ENCODE measurements around the gene ASZ1.

The ASZ1 gene

GRCh38 chr7:117332031-117332430 lies 95.3 kb downstream of the ASZ1 start:
- no peak overlapping the region for H3K4me3 ChIP-seq (ENCODE audit: insufficient read depth in 1 of 2, low read depth in 1 of 2, low read length in 2 of 2)
- H4K91ac ChIP-seq (ENCODE audit: low read length), result no peak overlapping the region
- H3K79me1 ChIP-seq (replicated peaks; ENCODE audit: low read length, poor library complexity, severe bottlenecking), result no peaks in the 10 kb centered on the region
- no peak overlapping the region for H2BK12ac ChIP-seq (ENCODE audit: low read length in 2 of 2)
- no peak overlapping the region for H3K9ac ChIP-seq (ENCODE audit: low read length)
- no peak for DNase-seq
- no peak overlapping the region for H2BK120ac ChIP-seq (ENCODE audit: low read depth, low read length)
- no peak overlapping the region for H3K4ac ChIP-seq (ENCODE audit: low read depth in 1 of 2, low read length in 2 of 2)
- no peaks in the 10 kb centered on the region for H3K4me1 ChIP-seq (ENCODE audit: control insufficient read depth, insufficient read depth, low read depth, low read length)
- H3K36me3 ChIP-seq (ENCODE audit: control insufficient read depth in 1 of 2, insufficient read depth in 2 of 2, low read depth in 1 of 2, low read length in 2 of 2), result no peaks in the 10 kb centered on the region
- no peak overlapping the region for H4K8ac ChIP-seq (ENCODE audit: low read length)
- no peak overlapping the region for H3K27ac ChIP-seq (ENCODE audit: low read length, poor library complexity, severe bottlenecking)
- H3K18ac ChIP-seq (ENCODE audit: low read depth in 1 of 2, low read length in 2 of 2), result no peak overlapping the region
- no peak overlapping the region for H2BK5ac ChIP-seq (ENCODE audit: low read depth, low read length, poor library complexity, severe bottlenecking)
- no peak overlapping the region for H2AFZ ChIP-seq (ENCODE audit: low read depth, low read length)
- no peak overlapping the region for H2BK15ac ChIP-seq (ENCODE audit: low read depth, poor library complexity, severe bottlenecking)
- no peak overlapping the region for H2AK5ac ChIP-seq (ENCODE audit: low read length, severe bottlenecking)
- H3K4me2 ChIP-seq (ENCODE audit: low read length, poor library complexity, severe bottlenecking), result no peak overlapping the region
- H3K23ac ChIP-seq (ENCODE audit: low read length in 2 of 2), result no peak overlapping the region
- no peak overlapping the region for H3K14ac ChIP-seq (ENCODE audit: low read length in 2 of 2)
- peaks cover 43% of the 10 kb centered on the region for H3K9me3 ChIP-seq (ENCODE audit: control insufficient read depth, low read length)
- H3K27me3 ChIP-seq (ENCODE audit: control insufficient read depth in 1 of 2, insufficient read depth in 1 of 2, low read length in 2 of 2), result no peaks in the 10 kb centered on the region

DNA sequence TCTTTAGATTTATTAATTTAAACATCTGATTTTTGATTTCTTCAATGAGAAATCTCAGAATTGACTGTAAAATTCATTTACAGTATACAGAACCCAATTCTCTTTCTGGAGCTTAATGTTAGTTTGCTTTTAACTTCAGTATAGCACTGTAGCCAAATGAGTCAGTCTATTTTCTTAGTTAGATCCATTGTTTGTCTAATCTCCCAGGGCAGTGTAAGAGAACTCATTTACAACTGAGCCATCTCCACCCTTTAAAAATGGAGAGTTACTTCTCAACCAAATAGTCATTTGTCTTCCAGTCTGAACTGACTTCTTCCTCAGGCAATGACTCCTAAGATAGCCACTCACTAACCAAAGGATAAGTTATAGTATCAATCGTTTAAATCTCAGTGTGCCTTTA lies 101.5 kb downstream of the ASZ1 start:
- Histone ChIP-seq H3K79me1 (replicated peaks; ENCODE audit: low read length, poor library complexity, severe bottlenecking) (no peaks in the 10 kb centered on the region), H3K4ac (ENCODE audit: low read depth in 1 of 2, low read length in 2 of 2) (no peak overlapping the region), H2BK15ac (ENCODE audit: low read depth, poor library complexity, severe bottlenecking) (no peak overlapping the region), H3K27ac (ENCODE audit: low read length, poor library complexity, severe bottlenecking) (peak overlapping the region; percentile 20), H3K4me3 (ENCODE audit: insufficient read depth in 1 of 2, low read depth in 1 of 2, low read length in 2 of 2) (no peak overlapping the region), H2BK12ac (ENCODE audit: low read length in 2 of 2) (no peak overlapping the region), H2AFZ (ENCODE audit: low read depth, low read length) (no peak overlapping the region), H2AK5ac (ENCODE audit: low read length, severe bottlenecking) (no peak overlapping the region), H3K4me1 (ENCODE audit: control insufficient read depth, insufficient read depth, low read depth, low read length) (peaks cover 22% of the 10 kb centered on the region), H2BK120ac (ENCODE audit: low read depth, low read length) (no peak overlapping the region), H3K18ac (ENCODE audit: low read depth in 1 of 2, low read length in 2 of 2) (no peak overlapping the region), H3K9ac (ENCODE audit: low read length) (no peak overlapping the region), H3K14ac (ENCODE audit: low read length in 2 of 2) (no peak overlapping the region), H3K36me3 (ENCODE audit: control insufficient read depth in 1 of 2, insufficient read depth in 2 of 2, low read depth in 1 of 2, low read length in 2 of 2) (no peaks in the 10 kb centered on the region), H3K27me3 (ENCODE audit: control insufficient read depth in 1 of 2, insufficient read depth in 1 of 2, low read length in 2 of 2) (peaks cover 16 to 21% of the 10 kb centered on the region in 2 experiments), H4K8ac (ENCODE audit: low read length) (no peak overlapping the region), H2BK5ac (ENCODE audit: low read depth, low read length, poor library complexity, severe bottlenecking) (no peak overlapping the region), H4K91ac (ENCODE audit: low read length) (no peak overlapping the region), H3K4me2 (ENCODE audit: low read length, poor library complexity, severe bottlenecking) (no peak overlapping the region), H3K9me3 (ENCODE audit: control insufficient read depth, low read length) (peaks cover 31% of the 10 kb centered on the region), H3K23ac (ENCODE audit: low read length in 2 of 2) (no peak overlapping the region)
- 100% methylated on average over 1 of the region's 1 CpG for WGBS
- no peak for DNase-seq

DNA sequence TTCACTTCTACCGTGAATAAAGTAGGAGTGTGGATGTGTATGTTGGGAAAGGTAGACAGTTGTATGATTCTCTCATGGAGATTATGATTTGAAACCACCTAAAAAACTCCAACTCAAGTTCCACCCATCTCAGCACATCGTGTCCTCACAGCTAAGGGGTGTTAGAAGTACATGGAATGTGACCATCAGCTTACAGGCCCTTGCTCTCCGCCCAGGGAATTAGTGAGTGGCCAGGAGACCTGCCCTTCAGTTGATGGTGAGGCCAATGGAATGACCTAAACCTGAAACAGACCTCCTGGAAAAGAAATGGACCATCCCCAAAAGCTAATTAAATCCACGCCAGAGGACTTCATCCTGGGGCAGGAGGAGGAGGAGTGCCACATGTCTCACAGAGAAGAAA lies 102.3 kb downstream of the ASZ1 start:
- no peak overlapping the region for H3K18ac ChIP-seq (ENCODE audit: low read depth in 1 of 2, low read length in 2 of 2)
- H3K4me1 ChIP-seq (ENCODE audit: control insufficient read depth, insufficient read depth, low read depth, low read length), result peaks cover 22% of the 10 kb centered on the region
- H2BK120ac ChIP-seq (ENCODE audit: low read depth, low read length), result no peak overlapping the region
- no peak overlapping the region for H2AK5ac ChIP-seq (ENCODE audit: low read length, severe bottlenecking)
- no peak overlapping the region for H4K91ac ChIP-seq (ENCODE audit: low read length)
- H3K4me2 ChIP-seq (ENCODE audit: low read length, poor library complexity, severe bottlenecking), result peak overlapping the region; percentile 91
- H3K27ac ChIP-seq (ENCODE audit: low read length, poor library complexity, severe bottlenecking), result peak overlapping the region; percentile 15
- H3K36me3 ChIP-seq (ENCODE audit: control insufficient read depth in 1 of 2, insufficient read depth in 2 of 2, low read depth in 1 of 2, low read length in 2 of 2), result peaks cover 0 to 3% of the 10 kb centered on the region in 2 experiments
- H3K4ac ChIP-seq (ENCODE audit: low read depth in 1 of 2, low read length in 2 of 2), result no peak overlapping the region
- peaks cover 22% of the 10 kb centered on the region for H3K9me3 ChIP-seq (ENCODE audit: control insufficient read depth, low read length)
- no peak overlapping the region for H2AFZ ChIP-seq (ENCODE audit: low read depth, low read length)
- peak overlapping the region in 1 of 2 experiments; percentile 80 for H3K4me3 ChIP-seq (ENCODE audit: insufficient read depth in 1 of 2, low read depth in 1 of 2, low read length in 2 of 2)
- no peaks in the 10 kb centered on the region for H3K79me1 ChIP-seq (replicated peaks; ENCODE audit: low read length, poor library complexity, severe bottlenecking)
- WGBS, result 62% methylated on average over 3 of the region's 4 CpGs
- H2BK5ac ChIP-seq (ENCODE audit: low read depth, low read length, poor library complexity, severe bottlenecking), result no peak overlapping the region
- H3K9ac ChIP-seq (ENCODE audit: low read length), result peak overlapping the region; percentile 57
- H4K8ac ChIP-seq (ENCODE audit: low read length), result no peak overlapping the region
- no peak overlapping the region for H3K14ac ChIP-seq (ENCODE audit: low read length in 2 of 2)
- no peak for DNase-seq
- H2BK15ac ChIP-seq (ENCODE audit: low read depth, poor library complexity, severe bottlenecking), result no peak overlapping the region
- no peak overlapping the region for H3K23ac ChIP-seq (ENCODE audit: low read length in 2 of 2)
- H3K27me3 ChIP-seq (ENCODE audit: control insufficient read depth in 1 of 2, insufficient read depth in 1 of 2, low read length in 2 of 2), result peaks cover 16 to 27% of the 10 kb centered on the region in 2 experiments
- H2BK12ac ChIP-seq (ENCODE audit: low read length in 2 of 2), result no peak overlapping the region

GRCh38 chr7:117323851-117324711 lies 103.2 kb downstream of the ASZ1 start:
- Histone ChIP-seq H2BK12ac (ENCODE audit: low read length in 2 of 2) (peak overlapping the region in 1 of 2 experiments; percentile 66), H3K23ac (ENCODE audit: low read length in 2 of 2) (no peak overlapping the region), H3K14ac (ENCODE audit: low read length in 2 of 2) (no peak overlapping the region), H3K4me2 (ENCODE audit: low read length, poor library complexity, severe bottlenecking) (peak overlapping the region; percentile 91), H2AFZ (ENCODE audit: low read depth, low read length) (peak overlapping the region; percentile 80), H3K9me3 (ENCODE audit: control insufficient read depth, low read length) (peaks cover 16% of the 10 kb centered on the region), H3K4ac (ENCODE audit: low read depth in 1 of 2, low read length in 2 of 2) (no peak overlapping the region), H3K27me3 (ENCODE audit: control insufficient read depth in 1 of 2, insufficient read depth in 1 of 2, low read length in 2 of 2) (peaks cover 16 to 27% of the 10 kb centered on the region in 2 experiments), H2BK15ac (ENCODE audit: low read depth, poor library complexity, severe bottlenecking) (no peak overlapping the region), H3K18ac (ENCODE audit: low read depth in 1 of 2, low read length in 2 of 2) (peak overlapping the region in 1 of 2 experiments; percentile 77), H2BK120ac (ENCODE audit: low read depth, low read length) (no peak overlapping the region), H2BK5ac (ENCODE audit: low read depth, low read length, poor library complexity, severe bottlenecking) (no peak overlapping the region), H4K8ac (ENCODE audit: low read length) (peak overlapping the region; percentile 32), H3K36me3 (ENCODE audit: control insufficient read depth in 1 of 2, insufficient read depth in 2 of 2, low read depth in 1 of 2, low read length in 2 of 2) (peaks cover 0 to 3% of the 10 kb centered on the region in 2 experiments), H3K9ac (ENCODE audit: low read length) (peak overlapping the region; percentile 57), H3K79me1 (replicated peaks; ENCODE audit: low read length, poor library complexity, severe bottlenecking) (no peaks in the 10 kb centered on the region), H3K27ac (ENCODE audit: low read length, poor library complexity, severe bottlenecking) (no peak overlapping the region), H2AK5ac (ENCODE audit: low read length, severe bottlenecking) (no peak overlapping the region), H4K91ac (ENCODE audit: low read length) (no peak overlapping the region), H3K4me3 (ENCODE audit: insufficient read depth in 1 of 2, low read depth in 1 of 2, low read length in 2 of 2) (peak overlapping the region; percentile 51 to 80), H3K4me1 (ENCODE audit: control insufficient read depth, insufficient read depth, low read depth, low read length) (peaks cover 22% of the 10 kb centered on the region)
- WGBS, result under 1% methylated on average over 51 of the region's 67 CpGs
- DNase-seq, result peak; percentile 56

All from mesenchymal stem cell (in vitro differentiated cells and primary cell).